Breast epithelium (tissue), 4 donors: ENCODE data around the gene RELN. TPM values are rescaled to one million over a fixed set of nuclear protein-coding genes. Genes with fewer than 3 reads are reported as not detected.

Experiments
- DNase-seq, 2 donors: peaks; one replicate each; pipeline ENCODE4 v3.0.0-alpha.2; 2019; ENCODE audit warnings: low spot score in 2 of 2
- H3K27ac ChIP-seq, 2 donors: fragments of 200-600 bp; sonication (generic) in 1 of 2; one replicate each; pipeline ENCODE4 v1.5.1; 2016 to 2019; ENCODE audit warnings: mild to moderate bottlenecking in 1 of 2
- H3K27me3 ChIP-seq, 2 donors: fragments of 200-600 bp; sonication (generic) in 1 of 2; one replicate each; pipeline versions ENCODE4 v1.5.1 to v1.6.0; 2017 to 2019; ENCODE audit warnings: control low read depth in 1 of 2, mild to moderate bottlenecking in 1 of 2
- H3K36me3 ChIP-seq: fragments of 200-600 bp; one replicate; pipeline ENCODE4 v1.5.1; 2019
- H3K4me1 ChIP-seq, 2 donors: fragments of 200-600 bp; sonication (generic); one replicate each; pipeline ENCODE4 v1.5.1; 2016 to 2019; ENCODE audit warnings: control low read depth in 1 of 2
- H3K4me3 ChIP-seq, 3 donors: fragments of 200-600 bp; sonication (generic); 1 replicate in 2 of 3; 2 replicates in 1 of 3; pipeline ENCODE4 v1.5.1; 2016 to 2019; ENCODE audit warnings: mild to moderate bottlenecking in 3 of 3, moderate library complexity in 2 of 3
- H3K9me3 ChIP-seq, 2 donors: fragments of 200-600 bp; sonication (generic) in 1 of 2; one replicate each; pipeline ENCODE4 v1.5.1; 2016 to 2019; ENCODE audit warnings: control low read depth in 1 of 2
- POLR2A ChIP-seq: fragments of 450-650 bp; IDR thresholded peaks from one replicate; pipeline ENCODE4 v1.6.1; 2016; ENCODE audit warnings: antibody characterized with exemption, mild to moderate bottlenecking, moderate library complexity
- POLR2AphosphoS5 ChIP-seq, 3 donors: sonication (generic); formaldehyde crosslinking; IDR thresholded peaks; one replicate each; pipeline ENCODE4 v1.6.1; 2017; ENCODE audit warnings: antibody characterized with exemption in 3 of 3
- intact Hi-C: fragments of 100-400 bp; cut with DNase I; formaldehyde crosslinking; loops from one replicate; pipeline ENCODE4 v1.15.1; 2023; ENCODE audit warnings: low total_unique reads
- total RNA-seq, 3 donors: library from RNA; depleted of rRNA; stranded (reverse); fragments of >200 nt; gene quantifications; one replicate each; pipeline ENCODE4 v1.1.0, GENCODE V29; 2016
- TF ChIP-seq, protein P1 (sequence below), 3 donors: fragments of 450-650 bp; IDR thresholded peaks; one replicate each; pipeline ENCODE4 v1.5.1; 2016 to 2017; ENCODE audit warnings: antibody characterized with exemption in 3 of 3, mild to moderate bottlenecking in 3 of 3, moderate library complexity in 3 of 3

The RELN gene
- total RNA-seq, 3 donors from 2014 or later = 3.0 to 9.8 (median 4.5) TPM

- H3K4me3 ChIP-seq = no peak overlapping the region
- no peaks in the 10 kb centered on the region for H3K4me1 ChIP-seq
- H3K27ac ChIP-seq = no peak overlapping the region
- TF ChIP-seq POLR2A (no peak), POLR2AphosphoS5 (IDR thresholded peaks at IDR 0.05) (no peak)
- TF ChIP-seq, protein P1, sequence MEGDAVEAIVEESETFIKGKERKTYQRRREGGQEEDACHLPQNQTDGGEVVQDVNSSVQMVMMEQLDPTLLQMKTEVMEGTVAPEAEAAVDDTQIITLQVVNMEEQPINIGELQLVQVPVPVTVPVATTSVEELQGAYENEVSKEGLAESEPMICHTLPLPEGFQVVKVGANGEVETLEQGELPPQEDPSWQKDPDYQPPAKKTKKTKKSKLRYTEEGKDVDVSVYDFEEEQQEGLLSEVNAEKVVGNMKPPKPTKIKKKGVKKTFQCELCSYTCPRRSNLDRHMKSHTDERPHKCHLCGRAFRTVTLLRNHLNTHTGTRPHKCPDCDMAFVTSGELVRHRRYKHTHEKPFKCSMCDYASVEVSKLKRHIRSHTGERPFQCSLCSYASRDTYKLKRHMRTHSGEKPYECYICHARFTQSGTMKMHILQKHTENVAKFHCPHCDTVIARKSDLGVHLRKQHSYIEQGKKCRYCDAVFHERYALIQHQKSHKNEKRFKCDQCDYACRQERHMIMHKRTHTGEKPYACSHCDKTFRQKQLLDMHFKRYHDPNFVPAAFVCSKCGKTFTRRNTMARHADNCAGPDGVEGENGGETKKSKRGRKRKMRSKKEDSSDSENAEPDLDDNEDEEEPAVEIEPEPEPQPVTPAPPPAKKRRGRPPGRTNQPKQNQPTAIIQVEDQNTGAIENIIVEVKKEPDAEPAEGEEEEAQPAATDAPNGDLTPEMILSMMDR (IDR thresholded peaks at IDR 0.05) = no peak
- H3K9me3 ChIP-seq = no peaks in the 10 kb centered on the region
- intact Hi-C loops = no loop called here
- no peaks in the 10 kb centered on the region for H3K36me3 ChIP-seq
- no peaks in the 10 kb centered on the region for H3K27me3 ChIP-seq
- no peak for DNase-seq
These were observed 132.0 kb downstream of the RELN start for GRCh38 chr7:103857435-103857834.

- Histone ChIP-seq H3K4me3 (no peak overlapping the region), H3K27me3 (no peaks in the 10 kb centered on the region), H3K4me1 (no peaks in the 10 kb centered on the region), H3K27ac (no peak overlapping the region), H3K9me3 (no peaks in the 10 kb centered on the region), H3K36me3 (no peaks in the 10 kb centered on the region)
- DNase-seq = no peak
- TF ChIP-seq POLR2AphosphoS5 (IDR thresholded peaks at IDR 0.05) (no peak), POLR2A (no peak)
- TF ChIP-seq, protein P1 (IDR thresholded peaks at IDR 0.05) = no peak
- intact Hi-C loops = no loop called here
These were observed 132.5 kb downstream of the RELN start for GRCh38 chr7:103856929-103857328.

DNA sequence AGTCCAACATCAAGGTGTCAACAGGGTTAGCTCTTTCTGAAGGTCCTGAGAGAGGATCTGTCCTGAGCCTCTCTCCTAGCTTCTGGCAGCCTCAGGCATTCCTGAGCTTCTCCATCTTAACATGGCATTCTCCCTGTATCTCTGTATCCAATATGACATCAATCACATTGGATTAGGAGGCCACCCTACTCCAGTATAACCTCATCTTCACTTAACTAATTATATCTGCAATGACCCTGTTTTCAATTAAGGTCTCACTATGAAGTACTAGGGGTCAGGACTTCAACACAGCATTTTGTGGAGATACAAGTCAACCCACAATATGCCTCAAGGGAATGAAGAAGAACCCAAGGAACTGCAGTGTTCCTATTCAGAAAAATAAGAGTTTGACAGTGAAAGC lies 133.8 kb downstream of the RELN start:
- intact Hi-C loops = no loop called here
- DNase-seq = no peak
- Histone ChIP-seq H3K27me3 (no peaks in the 10 kb centered on the region), H3K4me1 (no peaks in the 10 kb centered on the region), H3K27ac (no peak overlapping the region), H3K36me3 (no peaks in the 10 kb centered on the region), H3K4me3 (no peak overlapping the region), H3K9me3 (no peaks in the 10 kb centered on the region)
- no peak for TF ChIP-seq POLR2AphosphoS5 (IDR thresholded peaks at IDR 0.05)
- TF ChIP-seq, protein P1 (IDR thresholded peaks at IDR 0.05) = no peak
- TF ChIP-seq POLR2A = no peak

GRCh38 chr7:103854611-103855010 lies 134.8 kb downstream of the RELN start:
- DNase-seq = no peak
- Histone ChIP-seq H3K4me1 (no peaks in the 10 kb centered on the region), H3K4me3 (no peak overlapping the region), H3K27ac (no peak overlapping the region), H3K9me3 (no peaks in the 10 kb centered on the region), H3K27me3 (no peaks in the 10 kb centered on the region), H3K36me3 (no peaks in the 10 kb centered on the region)
- intact Hi-C loops = no loop called here
- TF ChIP-seq, protein P1 (IDR thresholded peaks at IDR 0.05) = no peak
- TF ChIP-seq POLR2A (no peak), POLR2AphosphoS5 (IDR thresholded peaks at IDR 0.05) (no peak)

DNA sequence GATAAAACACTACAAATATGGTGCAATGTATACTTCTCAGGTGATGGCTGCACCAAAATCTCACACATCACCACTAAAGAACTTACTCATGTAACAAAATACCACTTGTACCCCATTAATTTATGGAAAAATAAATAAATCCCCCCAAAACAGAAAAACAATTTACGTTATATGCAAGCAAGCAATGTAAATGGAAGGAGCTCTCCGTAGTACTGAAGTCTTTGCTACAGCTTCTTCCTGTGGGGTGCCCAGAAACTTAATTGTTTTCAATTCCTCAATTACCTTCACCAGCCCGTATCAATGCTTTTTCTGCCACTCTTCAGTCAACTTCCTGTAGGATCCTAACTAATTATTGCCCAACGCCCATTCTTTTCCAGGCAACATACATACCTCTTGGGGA lies 138.1 kb downstream of the RELN start:
- Histone ChIP-seq H3K4me3 (no peak overlapping the region), H3K4me1 (no peaks in the 10 kb centered on the region), H3K27me3 (no peaks in the 10 kb centered on the region), H3K9me3 (no peaks in the 10 kb centered on the region), H3K27ac (no peak overlapping the region), H3K36me3 (no peaks in the 10 kb centered on the region)
- DNase-seq = no peak
- intact Hi-C loops = no loop called here
- TF ChIP-seq POLR2A (no peak), POLR2AphosphoS5 (IDR thresholded peaks at IDR 0.05) (no peak)
- TF ChIP-seq, protein P1 (IDR thresholded peaks at IDR 0.05) = no peak
